ENCODE measurements around the gene ZSCAN32. TPM values are rescaled to one million over a fixed set of nuclear protein-coding genes. Genes with fewer than 3 reads are reported as not detected.

Gene ZSCAN32
- total and polyA plus RNA-seq, 2 of the 8 experiments (the other 6 are each of a cell fraction or from before 2014, with no cell fraction given) = 13.4 to 22.0 TPM

- H3K4me2 ChIP-seq (ENCODE audit: insufficient read depth in 1 of 2, low read depth in 2 of 2, low read length in 2 of 2) = peak within 1 kb of the TSS; percentile 60 to 73
- WGBS, 2 experiments (ENCODE audit: extremely low coverage in 1 of 2, insufficient coverage in 1 of 2, insufficient read length in 1 of 2, insufficient replicate concordance in 2 of 2, low coverage in 1 of 2, low lambda C conversion rate in 2 of 2, missing lambda C conversion rate in 1 of 2) = 31% methylated on average over 57 of the region's 61 CpGs; no CpG with 5 or more reads in 1 of the 2 experiments
- no peak within 1 kb of the TSS for H4K91ac ChIP-seq (replicated peaks; ENCODE audit: insufficient read length, low read length)
- H3K56ac ChIP-seq (replicated peaks; ENCODE audit: insufficient read length, low read depth, low read length) = peak within 1 kb of the TSS; percentile 28
- no peak within 1 kb of the TSS for H2BK120ac ChIP-seq (replicated peaks; ENCODE audit: low read depth, low read length)
- FAIRE-seq (peak; percentile 39), DNase-seq (ENCODE audit: low read depth in 1 of 2, low spot score in 2 of 2) (peak; percentile 50 to 64)
- no peak within 1 kb of the TSS for H2AK5ac ChIP-seq (ENCODE audit: low read depth, low read length)
- peak within 1 kb of the TSS; percentile 87 for H2BK5ac ChIP-seq (ENCODE audit: low read depth, low read length)
- H2BK15ac ChIP-seq (ENCODE audit: low read length) = no peak within 1 kb of the TSS
- peak within 1 kb of the TSS; percentile 37; the same call in 1 of the 2 replicates for H3K27ac ChIP-seq (ENCODE audit: low read depth, low read length)
- H2BK12ac ChIP-seq (ENCODE audit: low read depth, low read length) = peak within 1 kb of the TSS; percentile 29; the same call in 1 of the 2 replicates
- no peak within 1 kb of the TSS for H3K23ac ChIP-seq (ENCODE audit: insufficient read length)
- H4K20me1 ChIP-seq (replicated peaks in 1 of 2; ENCODE audit: control insufficient read depth in 1 of 2, insufficient read depth in 2 of 2, low read length in 2 of 2) = peaks cover 0 to 3% of the 10 kb centered on the region in 2 experiments
- no peaks in the 10 kb centered on the region; a peak in 1 of 7 replicates for H3K4me1 ChIP-seq (replicated peaks in 1 of 4; ENCODE audit: control insufficient read depth in 3 of 4, insufficient read depth in 4 of 4, low read length in 3 of 4)
- H4K5ac ChIP-seq (ENCODE audit: insufficient read length, low read depth, low read length) = peak within 1 kb of the TSS; percentile 12
- no peaks in the 10 kb centered on the region for H3K27me3 ChIP-seq (replicated peaks in 1 of 4; ENCODE audit: control insufficient read depth in 3 of 4, extremely low read depth in 1 of 4, insufficient read depth in 3 of 4, low read length in 3 of 4)
- H3K14ac ChIP-seq (ENCODE audit: insufficient read length) = no peak within 1 kb of the TSS
- H4K8ac ChIP-seq (ENCODE audit: extremely low read depth, insufficient read depth, low read length) = peak within 1 kb of the TSS; percentile 45; the same call in 1 of the 2 replicates
- H3K18ac ChIP-seq (ENCODE audit: extremely low read depth, low read length) = no peak within 1 kb of the TSS
- H3K4me3 ChIP-seq (ENCODE audit: extremely low read depth in 1 of 4, insufficient read depth in 2 of 4, low read depth in 3 of 4, low read length in 4 of 4) = peak within 1 kb of the TSS; percentile 67 to 85 (median 78)
- H3K23me2 ChIP-seq (ENCODE audit: low read depth, low read length) = peaks cover 3% of the 10 kb centered on the region; the same call in 1 of the 2 replicates
- H3K4ac ChIP-seq (replicated peaks; ENCODE audit: insufficient read length, low read depth, low read length) = peak within 1 kb of the TSS; percentile 38
- CTCF ChIA-PET (ENCODE audit: partially characterized antibody) = interaction anchor here (0.6 to 1.6 kb wide), 6 partner anchors 10 to 276 kb away, joined by 3 to 5 read pairs (median 4); no protein-coding TSS in a partner anchor
- H3K36me3 ChIP-seq (ENCODE audit: control insufficient read depth in 2 of 4, insufficient read depth in 4 of 4, low read length in 3 of 4) = peaks cover 0 to 5% (median 1%) of the 10 kb centered on the region in 4 experiments; a peak in 3 of 8 replicates
- H2BK20ac ChIP-seq (ENCODE audit: low read length) = no peak within 1 kb of the TSS
- H3K79me2 ChIP-seq (ENCODE audit: control insufficient read depth in 1 of 2, insufficient read depth in 2 of 2, low read length in 2 of 2) = peaks cover 0 to 26% of the 10 kb centered on the region in 2 experiments; a peak in 2 of 4 replicates
- H3K79me1 ChIP-seq (ENCODE audit: low read depth, low read length) = no peaks in the 10 kb centered on the region; the same call in 1 of the 2 replicates
- peaks cover 3% of the 10 kb centered on the region in 2 experiments; a peak in 3 of 4 replicates for H3K9me3 ChIP-seq (ENCODE audit: insufficient read depth in 2 of 2, low read depth in 1 of 2, low read length in 1 of 2)
- POLR2A ChIA-PET (ENCODE audit: partially characterized antibody) = interaction anchor here (0.7 to 3.0 kb wide), 14 partner anchors 9 to 438 kb away, joined by 3 to 16 read pairs (median 7); partner anchors contain the start of genes TIGD7, ZNF174, ZNF263 and ZNF75A
- peak within 1 kb of the TSS in 3 of 4 experiments; percentile 55 to 86 (median 76); a peak in 6 of 7 replicates for H3K9ac ChIP-seq (replicated peaks in 1 of 4; ENCODE audit: extremely low read depth in 1 of 4, low read depth in 3 of 4, low read length in 3 of 4)
- H2AFZ ChIP-seq (ENCODE audit: low read length) = peak within 1 kb of the TSS; percentile 22; the same call in 1 of the 2 replicates
- no peak for TF ChIP-seq MAFK (IDR thresholded peaks at IDR 0.05; ENCODE audit: low read depth, low read length)
- no peak for TF ChIP-seq CHD2 (IDR thresholded peaks at IDR 0.05; ENCODE audit: low read length)
- 0 out of 2 replicates have a peak, but pooled peaks have one; percentile 27 for TF ChIP-seq TBP (IDR thresholded peaks at IDR 0.05; ENCODE audit: low read depth, low read length)
- TF ChIP-seq GABPA (IDR thresholded peaks at IDR 0.05; ENCODE audit: borderline replicate concordance, insufficient read depth, low read length) = peak; percentile 70; the same call in 1 of the 2 replicates
- TF ChIP-seq TAF7 (optimal IDR thresholded peaks at IDR 0.05; ENCODE audit: borderline replicate concordance, low read depth, low read length) = no peak
- TF ChIP-seq HDAC2 (IDR thresholded peaks at IDR 0.05; ENCODE audit: borderline replicate concordance in 1 of 2, low read depth in 2 of 2, low read length in 2 of 2) = no peak
- no peak for TF ChIP-seq SP4 (IDR thresholded peaks at IDR 0.05; ENCODE audit: low read length)
- TF ChIP-seq PHF8 (conservative IDR thresholded peaks at IDR 0.05; ENCODE audit: low read depth, low read length) = peak; percentile 53
- TF ChIP-seq KDM4A (IDR thresholded peaks at IDR 0.05; ENCODE audit: low read depth, low read length, severe bottlenecking) = peak; percentile 66
Measured at GRCh38 chr16:3443108-3444031, 42.6 kb upstream of the ZSCAN32 start, which contains the start of the genes NAA60 and ZNF597. Gene NAA60 (plus strand): TSS chr16:3443680. CDS start chr16:3476228, 32,548 bp downstream. Gene ZNF597 (minus strand): TSS chr16:3443504. CDS start chr16:3443153, 351 bp downstream.

All from H1 (cell line).